Measurements from ENCODE around the gene SLIT3.

SLIT3 gene

GRCh38 chr5:168670881-168671575, 629.9 kb downstream of the SLIT3 start:
- no peak overlapping the region for H3K4me3 ChIP-seq (ENCODE audit: low read depth, low read length)
- TF ChIP-seq, protein P1, sequence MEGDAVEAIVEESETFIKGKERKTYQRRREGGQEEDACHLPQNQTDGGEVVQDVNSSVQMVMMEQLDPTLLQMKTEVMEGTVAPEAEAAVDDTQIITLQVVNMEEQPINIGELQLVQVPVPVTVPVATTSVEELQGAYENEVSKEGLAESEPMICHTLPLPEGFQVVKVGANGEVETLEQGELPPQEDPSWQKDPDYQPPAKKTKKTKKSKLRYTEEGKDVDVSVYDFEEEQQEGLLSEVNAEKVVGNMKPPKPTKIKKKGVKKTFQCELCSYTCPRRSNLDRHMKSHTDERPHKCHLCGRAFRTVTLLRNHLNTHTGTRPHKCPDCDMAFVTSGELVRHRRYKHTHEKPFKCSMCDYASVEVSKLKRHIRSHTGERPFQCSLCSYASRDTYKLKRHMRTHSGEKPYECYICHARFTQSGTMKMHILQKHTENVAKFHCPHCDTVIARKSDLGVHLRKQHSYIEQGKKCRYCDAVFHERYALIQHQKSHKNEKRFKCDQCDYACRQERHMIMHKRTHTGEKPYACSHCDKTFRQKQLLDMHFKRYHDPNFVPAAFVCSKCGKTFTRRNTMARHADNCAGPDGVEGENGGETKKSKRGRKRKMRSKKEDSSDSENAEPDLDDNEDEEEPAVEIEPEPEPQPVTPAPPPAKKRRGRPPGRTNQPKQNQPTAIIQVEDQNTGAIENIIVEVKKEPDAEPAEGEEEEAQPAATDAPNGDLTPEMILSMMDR (IDR thresholded peaks at IDR 0.05; ENCODE audit: low read depth, low read length): no peak

- TF ChIP-seq, protein P1 (IDR thresholded peaks at IDR 0.05; ENCODE audit: low read depth, low read length): no peak
- no peak overlapping the region for H3K4me3 ChIP-seq (ENCODE audit: low read depth, low read length)
Observed at GRCh38 chr5:168669668-168670378, 631.1 kb downstream of the SLIT3 start.

DNA sequence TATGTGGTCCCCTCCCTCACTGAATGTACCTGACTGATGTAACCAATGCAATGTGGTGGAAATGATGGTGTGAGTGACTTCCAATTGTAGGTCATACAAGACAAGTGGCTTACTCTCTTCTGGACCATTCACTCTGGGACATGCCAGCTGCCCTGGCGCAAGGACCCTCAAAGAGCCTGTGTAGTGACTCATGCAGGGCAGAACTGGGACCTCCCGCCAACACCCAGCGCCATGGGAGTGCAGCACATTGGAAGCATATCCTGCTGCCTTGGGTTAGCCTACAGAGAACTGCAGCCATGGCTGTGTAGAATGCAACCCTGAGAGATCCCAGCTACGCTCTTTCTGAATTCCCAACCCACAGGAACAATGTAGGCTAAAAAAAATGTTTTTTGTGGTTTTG, 631.8 kb downstream of the SLIT3 start:
- TF ChIP-seq, protein P1 (IDR thresholded peaks at IDR 0.05; ENCODE audit: low read depth, low read length): no peak
- H3K4me3 ChIP-seq (ENCODE audit: low read depth, low read length): no peak overlapping the region

DNA sequence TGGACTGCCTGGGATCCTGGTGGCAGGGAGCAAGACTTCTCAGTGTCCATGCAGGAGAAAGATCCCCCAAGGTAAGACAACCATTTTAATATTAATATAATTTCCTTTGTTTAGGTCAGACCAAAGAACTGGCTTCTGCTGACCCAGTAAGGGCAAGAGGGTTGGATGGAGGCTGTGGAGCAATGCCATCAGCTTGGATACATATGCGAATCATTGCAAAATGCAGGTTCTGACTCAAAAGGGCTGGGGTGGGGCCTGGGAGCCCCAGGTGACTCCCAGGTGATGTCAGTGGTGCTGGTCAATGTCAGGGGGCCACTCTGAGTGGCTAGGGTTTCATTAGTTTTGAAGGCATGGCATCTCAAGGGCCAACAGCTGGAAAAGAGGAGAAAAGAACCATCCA, 632.9 kb downstream of the SLIT3 start:
- TF ChIP-seq, protein P1 (IDR thresholded peaks at IDR 0.05; ENCODE audit: low read depth, low read length): no peak
- no peak overlapping the region for H3K4me3 ChIP-seq (ENCODE audit: low read depth, low read length)

DNA sequence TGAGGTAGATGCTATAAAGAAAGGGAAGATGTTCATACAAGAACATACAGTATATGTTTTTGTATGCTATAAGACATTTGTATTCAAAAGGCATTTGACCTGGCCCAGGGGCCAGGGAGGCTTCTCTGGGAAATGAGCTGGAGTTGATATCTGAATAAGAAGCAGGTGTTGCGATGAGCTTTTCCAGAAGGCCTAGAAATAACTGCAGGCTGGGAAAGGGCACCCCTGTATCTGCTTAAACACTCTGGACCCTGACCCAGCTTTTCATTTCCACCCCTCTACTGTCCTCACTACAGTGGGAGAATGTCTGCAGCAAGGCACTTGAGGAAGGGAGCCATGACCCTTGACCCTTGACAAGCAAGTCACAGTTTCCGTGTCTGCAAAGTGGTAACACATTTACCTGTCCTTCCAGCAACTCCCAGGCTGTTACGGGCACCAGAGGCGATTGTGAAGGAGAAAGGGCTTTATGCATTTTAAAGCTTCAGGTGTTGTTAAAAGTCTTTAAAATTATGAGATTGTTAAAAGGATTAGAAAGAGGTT, 633.6 kb downstream of the SLIT3 start:
- H3K4me3 ChIP-seq (ENCODE audit: low read depth, low read length): no peak overlapping the region
- TF ChIP-seq, protein P1 (IDR thresholded peaks at IDR 0.05; ENCODE audit: low read depth, low read length): no peak

GRCh38 chr5:168666356-168666755, 634.6 kb downstream of the SLIT3 start:
- TF ChIP-seq, protein P1 (IDR thresholded peaks at IDR 0.05; ENCODE audit: low read depth, low read length): no peak
- no peak overlapping the region for H3K4me3 ChIP-seq (ENCODE audit: low read depth, low read length)

Measured in WI38 (cell line).